CD14-positive monocyte (primary cell): ENCODE data around the gene NADK. TPM values are rescaled to one million over a fixed set of nuclear protein-coding genes. Genes with fewer than 3 reads are reported as not detected.

ENCODE experiments used
- DNase-seq, 3 donors: peaks; one replicate each; pipeline ENCODE4 v3.0.0-alpha.2; 2011 to 2022
- H2AFZ ChIP-seq: 2 replicates; pipeline ENCODE4 v1.6.0; 2012; ENCODE audit warnings: mild to moderate bottlenecking, low read depth, low read length, inconsistent platforms; ENCODE audit not compliant: insufficient read depth, poor library complexity, severe bottlenecking
- H3K27ac ChIP-seq, 2 donors: 1 replicate in 1 of 2; 2 replicates in 1 of 2; pipeline ENCODE4 v1.5.1; 2012 to 2013; ENCODE audit warnings: low read length in 2 of 2, control low read depth in 1 of 2, inconsistent platforms in 1 of 2, low read depth in 1 of 2, mild to moderate bottlenecking in 1 of 2
- H3K27me3 ChIP-seq, 2 donors: one replicate each; pipeline versions ENCODE4 v1.6.0 to v1.6.1; 2011 to 2013; ENCODE audit warnings: low read length in 2 of 2; ENCODE audit not compliant: control insufficient read depth in 2 of 2, insufficient read depth in 2 of 2
- H3K36me3 ChIP-seq, 2 donors: replicated peaks in 1 of 2; 1 replicate in 1 of 2; 2 replicates in 1 of 2; pipeline versions ENCODE4 v1.5.1 to v1.6.1; 2012 to 2013; ENCODE audit warnings: low read length in 2 of 2, control low read depth in 1 of 2, inconsistent platforms in 1 of 2, mild to moderate bottlenecking in 1 of 2; ENCODE audit not compliant: insufficient read depth in 2 of 2, control insufficient read depth in 1 of 2
- H3K4me1 ChIP-seq, 2 donors: 1 replicate in 1 of 2; 2 replicates in 1 of 2; pipeline versions ENCODE4 v1.5.1 to v1.6.1; 2012 to 2013; ENCODE audit warnings: low read length in 2 of 2, control low read depth in 1 of 2, inconsistent platforms in 1 of 2, mild to moderate bottlenecking in 1 of 2, moderate library complexity in 1 of 2; ENCODE audit not compliant: insufficient read depth in 2 of 2, control insufficient read depth in 1 of 2
- H3K4me2 ChIP-seq: replicated peaks from 2 replicates; pipeline ENCODE3; 2012; ENCODE audit warnings: low read length, moderate library complexity, mild to moderate bottlenecking; ENCODE audit not compliant: poor library complexity, severe bottlenecking; ENCODE audit errors: extremely low read depth
- H3K4me3 ChIP-seq, 3 experiments: fragments of 200-600 bp in 1 of 3; sonication (generic) in 1 of 3; replicated peaks in 1 of 3; 1 replicate in 2 of 3; 2 replicates in 1 of 3; pipeline ENCODE4 v1.5.1; 2011 to 2013; ENCODE audit warnings: low read length in 3 of 3, mild to moderate bottlenecking in 3 of 3, control low read depth in 2 of 3, low read depth in 2 of 3, inconsistent platforms in 1 of 3, moderate library complexity in 1 of 3
- H3K79me2 ChIP-seq: 2 replicates; pipeline ENCODE4 v1.6.0; 2012; ENCODE audit warnings: mild to moderate bottlenecking, control low read depth, inconsistent platforms, low read length, moderate library complexity; ENCODE audit not compliant: insufficient read depth
- H3K9ac ChIP-seq: 2 replicates; pipeline ENCODE4 v1.6.0; 2017; ENCODE audit warnings: low read length, mild to moderate bottlenecking; ENCODE audit not compliant: insufficient read depth, poor library complexity, severe bottlenecking
- H3K9me3 ChIP-seq, 2 donors: replicated peaks in 1 of 2; 1 replicate in 1 of 2; 2 replicates in 1 of 2; pipeline versions ENCODE4 v1.5.1 to v1.6.1; 2012 to 2013; ENCODE audit warnings: low read length in 2 of 2, control low read depth in 1 of 2; ENCODE audit not compliant: control insufficient read depth in 1 of 2, insufficient read depth in 1 of 2
- H4K20me1 ChIP-seq: 2 replicates; pipeline ENCODE4 v1.6.0; 2012; ENCODE audit warnings: mild to moderate bottlenecking, low read length, control low read depth, moderate library complexity; ENCODE audit not compliant: insufficient read depth
- H3K27ac Mint-ChIP-seq, 7 donors: one replicate each; pipeline ENCODE4 v1.8.0; 2020; ENCODE audit warnings: mild to moderate bottlenecking in 7 of 7, mixed read lengths in 7 of 7, moderate library complexity in 6 of 7, inconsistent platforms in 2 of 7
- H3K27me3 Mint-ChIP-seq, 3 donors: one replicate each; pipeline ENCODE4 v1.8.0; 2021 to 2022; ENCODE audit warnings: low read depth in 3 of 3, mild to moderate bottlenecking in 3 of 3, mixed read lengths in 3 of 3, moderate library complexity in 3 of 3, inconsistent platforms in 1 of 3
- H3K36me3 Mint-ChIP-seq, 2 donors: one replicate each; pipeline ENCODE4 v1.8.0; 2020; ENCODE audit warnings: mixed read lengths in 2 of 2, inconsistent platforms in 1 of 2, mild to moderate bottlenecking in 1 of 2
- H3K4me1 Mint-ChIP-seq: one replicate; pipeline ENCODE4 v1.8.0; 2020; ENCODE audit warnings: mild to moderate bottlenecking, mixed read lengths
- H3K4me3 Mint-ChIP-seq, 2 donors: one replicate each; pipeline ENCODE4 v1.8.0; 2020; ENCODE audit warnings: mild to moderate bottlenecking in 2 of 2, mixed read lengths in 2 of 2, moderate library complexity in 1 of 2
- H3K9me3 Mint-ChIP-seq, 7 donors: one replicate each; pipeline ENCODE4 v1.8.0; 2020 to 2022; ENCODE audit warnings: mixed read lengths in 7 of 7, mild to moderate bottlenecking in 6 of 7, moderate library complexity in 6 of 7, inconsistent platforms in 2 of 7
- CTCF ChIP-seq: fragments of 200-600 bp; IDR thresholded peaks from one replicate; pipeline ENCODE4 v1.8.0; 2022; ENCODE audit warnings: antibody characterized with exemption, mild to moderate bottlenecking
- WGBS: methylation state at CpG from one replicate; pipeline ENCODE4 v1.1.5; 2013; ENCODE audit warnings: missing lambda C conversion rate; ENCODE audit not compliant: insufficient coverage; 5-methylcytosine and 5-hydroxymethylcytosine counted together
- intact Hi-C, 2 donors: fragments of 100-400 bp; cut with micrococcal nuclease; formaldehyde crosslinking; loops; one replicate each; pipeline versions ENCODE4 v1.15.0 to v1.15.1; 2023
- polyA plus RNA-seq, 3 donors: library from polyadenylated mRNA; depleted of rRNA in 1 of 3; unstranded in 2 of 3; stranded (reverse) in 1 of 3; fragments of 300-500 nt in 2 of 3; fragments of >200 nt in 1 of 3; fragmentation: Illumina TruSeq in 2 of 3; gene quantifications; 1 replicate in 2 of 3; 2 replicates in 1 of 3; pipeline ENCODE4 v1.2.3, GENCODE V29; 2012 to 2021

Gene NADK
- polyA plus RNA-seq, 3 donors = 175 to 425 (median 235) TPM

GRCh38 chr1:1797731-1798341 lies 19.6 kb upstream of the NADK start:
- Mint-ChIP-seq H3K27ac (peak overlapping the region; percentile 37 to 81 (median 76)), H3K36me3 (peaks cover 61 to 92% of the 10 kb centered on the region in 2 donors), H3K4me1 (peaks cover 7% of the 10 kb centered on the region), H3K27me3 (peaks cover 0 to 2% (median 0%) of the 10 kb centered on the region in 3 donors), H3K4me3 (no peak overlapping the region), H3K9me3 (no peaks in the 10 kb centered on the region)
- Histone ChIP-seq H3K27me3 (no peaks in the 10 kb centered on the region), H3K9ac (no peak overlapping the region), H3K27ac (peak overlapping the region in 1 of 2 donors; percentile 50), H3K79me2 (peaks cover 96% of the 10 kb centered on the region), H3K36me3 (peaks cover 71 to 98% of the 10 kb centered on the region in 2 donors), H2AFZ (no peak overlapping the region), H3K4me3 (no peak overlapping the region), H3K4me1 (peaks cover 0 to 7% of the 10 kb centered on the region in 2 donors), H3K4me2 (no peak overlapping the region), H3K9me3 (no peaks in the 10 kb centered on the region), H4K20me1 (peaks cover 100% of the 10 kb centered on the region)
- intact Hi-C loops = no loop called here
- DNase-seq = no peak
- 82% methylated on average over 11 of the region's 11 CpGs for WGBS
- TF ChIP-seq CTCF = no peak

- intact Hi-C loops = no loop called here
- DNase-seq = no peak
- Histone ChIP-seq H3K27me3 (no peaks in the 10 kb centered on the region), H3K36me3 (peaks cover 69 to 98% of the 10 kb centered on the region in 2 donors), H3K4me2 (no peak overlapping the region), H3K9me3 (no peaks in the 10 kb centered on the region), H2AFZ (no peak overlapping the region), H3K9ac (no peak overlapping the region), H4K20me1 (peaks cover 100% of the 10 kb centered on the region), H3K4me1 (peaks cover 0 to 7% of the 10 kb centered on the region in 2 donors), H3K4me3 (no peak overlapping the region), H3K27ac (peak overlapping the region in 1 of 2 donors; percentile 53), H3K79me2 (peaks cover 96% of the 10 kb centered on the region)
- Mint-ChIP-seq H3K27me3 (peaks cover 0 to 2% (median 0%) of the 10 kb centered on the region in 3 donors), H3K4me3 (peak overlapping the region in 1 of 2 donors; percentile 24), H3K27ac (peak overlapping the region in 5 of 7 donors; percentile 10 to 78 (median 70)), H3K4me1 (peaks cover 7% of the 10 kb centered on the region), H3K9me3 (no peaks in the 10 kb centered on the region), H3K36me3 (peaks cover 62 to 92% of the 10 kb centered on the region in 2 donors)
- 91% methylated on average over 3 of the region's 5 CpGs for WGBS
- peak; percentile 51 for TF ChIP-seq CTCF
These were observed 18.2 kb upstream of the NADK start for GRCh38 chr1:1796466-1796865.
